GM12892 (cell line): ENCODE results near the gene MYO18B.
A peak's percentile ranks its signal among the peaks of the same experiment; 100 is the strongest.

Experiments
- DNase-seq: peaks from one replicate; pipeline ENCODE4 v3.0.0; 2011; ENCODE audit not compliant: insufficient read length
- FAIRE-seq: peaks from 2 replicates; lab custom pipeline; 2011; peaks lifted over from hg19 to GRCh38; lab: Jason Lieb, UNC
- POLR2A ChIP-seq: IDR thresholded peaks from 2 replicates; pipeline ENCODE4 v1.6.1; 2011; ENCODE audit warnings: low read depth, low read length, control low read depth
- POLR2AphosphoS5 ChIP-seq: IDR thresholded peaks from 2 replicates; pipeline ENCODE4 v1.6.1; 2011; ENCODE audit warnings: low read depth, low read length, control low read depth
- TAF1 ChIP-seq: IDR thresholded peaks from 2 replicates; pipeline ENCODE4 v1.6.1; 2011; ENCODE audit warnings: low read depth, mild to moderate bottlenecking, control low read depth, low read length, borderline replicate concordance

The MYO18B gene

GRCh38 chr22:25770333-25770732, 28.3 kb downstream of the MYO18B start:
- no peak for FAIRE-seq
- no peak for TF ChIP-seq POLR2AphosphoS5
- no peak for TF ChIP-seq TAF1
- no peak for TF ChIP-seq POLR2A

GRCh38 chr22:25772288-25772687, 30.3 kb downstream of the MYO18B start:
- no peak for TF ChIP-seq POLR2A
- no peak for TF ChIP-seq POLR2AphosphoS5
- TF ChIP-seq TAF1: no peak
- FAIRE-seq (no peak), DNase-seq (no peak)

More at GRCh38 chr22:25770333-25770732, 28.3 kb downstream of the MYO18B start:
- DNase-seq: no peak

- FAIRE-seq: no peak
- no peak for DNase-seq
- TF ChIP-seq TAF1 (no peak), POLR2A (no peak), POLR2AphosphoS5 (no peak)
These were observed 32.6 kb downstream of the MYO18B start for GRCh38 chr22:25774575-25775026.

- TF ChIP-seq POLR2AphosphoS5: no peak
- no peak for TF ChIP-seq POLR2A
- TF ChIP-seq TAF1: no peak
- no peak for DNase-seq
- FAIRE-seq: no peak
These were observed 33.5 kb downstream of the MYO18B start for GRCh38 chr22:25775531-25775930.

- no peak for FAIRE-seq
These were observed 35.4 kb downstream of the MYO18B start for GRCh38 chr22:25777411-25777810.

GRCh38 chr22:25777870-25778269, 35.9 kb downstream of the MYO18B start:
- TF ChIP-seq POLR2A (no peak), TAF1 (no peak), POLR2AphosphoS5 (no peak)
- FAIRE-seq: peak; percentile 27
- no peak for DNase-seq

More at GRCh38 chr22:25777411-25777810, 35.4 kb downstream of the MYO18B start:
- no peak for DNase-seq
- TF ChIP-seq TAF1: no peak
- no peak for TF ChIP-seq POLR2A
- TF ChIP-seq POLR2AphosphoS5: no peak

GRCh38 chr22:25779426-25779825, 37.4 kb downstream of the MYO18B start:
- TF ChIP-seq TAF1 (no peak), POLR2A (no peak), POLR2AphosphoS5 (no peak)
- DNase-seq: no peak
- no peak for FAIRE-seq

GRCh38 chr22:25779890-25780289, 37.9 kb downstream of the MYO18B start:
- no peak for TF ChIP-seq TAF1
- no peak for TF ChIP-seq POLR2A
- TF ChIP-seq POLR2AphosphoS5: no peak
- FAIRE-seq: no peak
- no peak for DNase-seq

GRCh38 chr22:25780673-25781072, 38.7 kb downstream of the MYO18B start:
- FAIRE-seq (no peak), DNase-seq (no peak)
- TF ChIP-seq TAF1 (no peak), POLR2AphosphoS5 (no peak), POLR2A (no peak)

- FAIRE-seq (no peak), DNase-seq (no peak)
- TF ChIP-seq TAF1 (no peak), POLR2A (no peak)
These were observed 39.8 kb downstream of the MYO18B start for GRCh38 chr22:25781801-25782200.

GRCh38 chr22:25782831-25783230, 40.8 kb downstream of the MYO18B start:
- DNase-seq (no peak), FAIRE-seq (no peak)
- TF ChIP-seq POLR2A (no peak), POLR2AphosphoS5 (no peak), TAF1 (no peak)

- FAIRE-seq (no peak), DNase-seq (no peak)
- TF ChIP-seq POLR2AphosphoS5 (no peak), POLR2A (no peak), TAF1 (no peak)
These were observed 41.9 kb downstream of the MYO18B start for GRCh38 chr22:25783856-25784255.
